Stimulated activated CD4-positive, alpha-beta T cell treated with anti-CD3 and anti-CD28 coated beads, Interleukin-4, amount 100 ng/mL, for 4 hours (primary cell): ENCODE measurements around the gene ADARB2.
"Not testable (repeated sequence)": the region's sequence is repeated elsewhere in the genome, so short reads cannot be mapped to it uniquely, and the experiment has no call there.

ENCODE experiments used
- DNase-seq, 2 experiments: peaks; one replicate each; pipeline ENCODE4 v3.0.0-alpha.2; 2020

ADARB2 gene

GRCh38 chr10:1329622-1330021 lies 407.7 kb downstream of the ADARB2 start:
- no peak for DNase-seq

DNA sequence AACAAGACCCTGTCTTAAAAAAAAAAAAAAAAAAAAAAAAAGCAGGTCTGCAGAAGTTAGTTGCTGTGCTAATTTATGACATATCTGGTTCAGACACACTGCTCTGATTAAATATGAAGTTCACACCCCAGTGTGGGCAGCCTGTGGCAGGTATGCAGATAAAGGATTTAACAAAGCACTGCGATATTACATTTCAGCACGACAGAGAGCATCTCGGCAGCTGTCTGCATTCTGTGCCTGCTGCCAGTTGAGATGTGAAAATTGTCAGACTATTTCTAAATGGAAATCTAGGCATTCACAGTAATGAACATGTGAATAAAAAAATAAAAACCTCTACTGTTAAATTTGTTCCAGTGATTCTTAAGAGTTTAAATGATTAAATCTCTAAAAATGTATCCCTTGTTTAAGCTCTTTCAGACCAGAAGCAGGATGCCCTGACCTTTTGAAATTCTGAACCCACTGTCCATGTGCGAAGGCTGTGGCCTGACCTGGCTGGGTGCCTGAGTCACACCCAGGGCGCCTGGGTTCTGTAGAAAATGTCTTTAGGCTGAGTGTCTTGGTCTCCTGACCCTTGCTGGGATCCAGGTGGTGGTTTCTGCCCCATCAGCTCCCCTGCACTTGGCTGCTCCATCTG lies 408.2 kb downstream of the ADARB2 start:
- no peak for DNase-seq

DNA sequence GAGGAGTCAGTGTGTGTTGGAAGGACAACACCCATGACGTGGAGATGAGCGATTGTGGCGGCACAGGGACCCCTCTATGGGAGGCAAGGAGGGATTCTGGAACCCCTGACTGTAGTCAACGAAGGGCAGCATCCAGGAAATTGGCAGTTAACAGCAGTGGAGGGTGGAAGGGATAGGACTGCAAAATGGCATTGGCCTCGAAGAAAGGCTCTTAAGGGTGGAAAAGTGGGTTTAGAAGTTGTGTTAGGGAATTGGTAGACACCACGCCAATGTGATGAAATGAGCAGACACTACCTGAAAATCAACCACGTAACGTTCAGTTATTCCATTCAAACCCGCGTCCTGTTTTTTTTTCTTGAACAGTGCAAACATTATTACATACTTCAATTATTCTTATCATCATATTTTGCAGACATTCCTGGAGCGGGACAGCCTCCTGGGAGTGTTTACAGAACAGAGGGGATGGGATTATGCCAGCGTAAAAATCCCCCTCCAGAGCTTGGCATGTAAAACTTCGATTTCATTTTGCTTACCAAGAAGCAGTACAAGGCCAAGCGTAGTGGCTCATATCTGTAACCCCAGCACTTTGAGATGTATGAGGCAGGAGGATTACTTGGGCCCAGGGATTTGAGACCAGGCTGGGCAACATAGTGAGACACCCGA lies 409.0 kb downstream of the ADARB2 start:
- no peak for DNase-seq

GRCh38 chr10:1327759-1328158 lies 409.6 kb downstream of the ADARB2 start:
- no peak for DNase-seq

- not testable (repeated sequence) for DNase-seq
Measured at GRCh38 chr10:1326514-1326913, 410.8 kb downstream of the ADARB2 start.

DNA sequence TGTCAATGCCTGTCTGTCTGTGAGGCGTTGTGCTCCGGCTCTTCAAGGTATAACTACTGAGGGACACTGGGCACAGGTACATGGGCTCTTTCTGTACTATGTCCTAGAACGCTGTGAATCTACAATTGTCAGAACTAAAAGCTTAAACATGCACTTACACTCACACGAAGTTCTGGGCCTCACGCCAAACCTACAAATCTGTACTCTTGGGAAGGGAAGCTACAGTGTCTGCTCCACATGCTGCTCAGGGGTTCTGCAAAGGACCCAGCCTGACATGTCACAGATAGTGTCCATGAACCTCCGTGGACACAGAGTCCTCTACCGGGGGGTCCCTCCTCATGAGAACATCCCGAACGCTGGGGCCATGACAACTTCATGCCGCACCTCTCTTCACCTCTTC lies 412.4 kb downstream of the ADARB2 start:
- no peak for DNase-seq

GRCh38 chr10:1323951-1324350 lies 413.4 kb downstream of the ADARB2 start:
- no peak for DNase-seq

GRCh38 chr10:1320739-1321320 lies 416.5 kb downstream of the ADARB2 start:
- no peak for DNase-seq

GRCh38 chr10:1316809-1317143 lies 420.5 kb downstream of the ADARB2 start:
- DNase-seq = no peak

- DNase-seq = no peak
Measured at GRCh38 chr10:1316121-1316808, 421.1 kb downstream of the ADARB2 start.

GRCh38 chr10:1315178-1315577 lies 422.1 kb downstream of the ADARB2 start:
- no peak for DNase-seq

DNA sequence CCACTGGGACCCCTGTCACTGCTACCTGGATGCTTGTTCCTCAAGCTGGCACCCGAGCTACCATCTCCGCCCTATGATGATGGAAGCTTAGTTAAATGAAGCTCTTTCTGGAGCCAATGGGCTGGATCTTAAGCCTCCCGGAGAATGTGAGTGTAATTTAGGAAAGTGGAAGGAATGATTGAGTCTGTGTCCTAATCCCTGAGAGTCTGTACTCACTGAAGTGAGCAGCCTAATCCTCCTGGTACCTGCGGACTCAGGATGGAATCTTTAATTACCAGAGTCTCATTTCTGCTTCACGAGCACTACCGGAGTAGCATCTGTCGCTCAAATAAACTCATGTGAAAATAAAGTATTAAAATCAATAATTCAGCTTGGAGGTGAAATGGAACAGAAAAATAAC lies 425.6 kb downstream of the ADARB2 start:
- no peak for DNase-seq

GRCh38 chr10:1310271-1310789 lies 427.0 kb downstream of the ADARB2 start:
- no peak for DNase-seq

DNA sequence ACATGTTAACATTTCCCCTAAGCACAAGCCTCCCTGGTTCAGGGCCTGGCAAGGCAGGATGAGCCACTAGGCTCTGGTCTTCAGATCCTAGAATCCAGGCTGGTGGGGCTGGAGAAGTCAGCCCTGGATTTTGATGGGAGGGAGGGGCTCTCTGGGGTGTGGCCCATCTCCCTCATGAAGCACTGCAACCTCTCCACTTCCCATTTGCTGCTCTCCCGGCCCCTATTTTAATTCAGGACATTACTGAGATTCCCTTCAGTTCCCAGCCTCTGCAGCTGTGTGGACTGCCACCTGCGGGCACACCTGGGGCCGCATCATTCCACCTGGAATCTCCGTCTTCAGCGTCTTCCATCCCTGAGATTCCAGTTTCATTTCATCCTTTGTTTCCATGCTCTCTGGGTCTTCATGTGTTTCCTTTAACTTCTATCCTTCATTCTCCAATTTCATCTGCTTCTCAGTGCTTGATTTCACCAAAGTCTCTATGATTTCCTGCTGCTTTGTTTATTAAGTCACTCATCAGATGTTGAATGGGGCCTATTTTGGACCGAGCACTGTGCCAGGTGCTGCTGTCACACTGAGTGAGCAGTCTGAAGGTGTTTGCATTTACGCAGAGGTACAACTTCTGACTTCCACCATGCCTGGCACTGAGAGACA lies 427.6 kb downstream of the ADARB2 start:
- no peak for DNase-seq

DNA sequence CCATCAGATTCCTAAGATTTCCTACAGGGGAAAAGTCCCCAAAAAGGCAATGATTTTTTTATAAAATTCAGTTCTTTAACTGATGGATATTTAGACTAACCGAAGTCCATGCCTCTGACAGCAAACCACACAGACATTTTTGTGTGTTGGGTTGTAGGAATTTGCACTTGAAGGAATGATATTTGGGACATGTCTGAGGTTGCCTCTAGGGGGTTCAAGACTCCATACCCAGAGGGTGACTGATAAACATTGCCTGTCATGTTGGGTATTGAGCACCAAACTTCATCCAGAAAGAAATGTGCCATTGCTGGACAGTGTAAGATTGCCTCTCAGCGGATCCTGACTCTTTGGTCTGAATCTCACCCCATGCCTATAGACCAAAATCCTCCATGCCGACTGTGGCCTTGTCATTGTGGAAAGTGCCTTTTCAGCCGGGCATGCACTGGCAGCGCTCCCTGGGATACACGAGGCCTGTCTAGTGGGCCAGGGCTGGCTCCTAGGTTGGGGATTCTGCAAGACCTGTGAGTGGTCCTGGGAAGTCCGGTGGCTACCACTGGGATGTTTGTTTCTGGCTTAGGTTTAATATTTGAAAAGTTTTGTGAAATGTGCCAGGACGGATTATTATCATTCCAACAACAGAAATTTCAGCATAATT lies 428.2 kb downstream of the ADARB2 start:
- no peak for DNase-seq

GRCh38 chr10:1308173-1308961 lies 429.0 kb downstream of the ADARB2 start:
- no peak for DNase-seq

DNA sequence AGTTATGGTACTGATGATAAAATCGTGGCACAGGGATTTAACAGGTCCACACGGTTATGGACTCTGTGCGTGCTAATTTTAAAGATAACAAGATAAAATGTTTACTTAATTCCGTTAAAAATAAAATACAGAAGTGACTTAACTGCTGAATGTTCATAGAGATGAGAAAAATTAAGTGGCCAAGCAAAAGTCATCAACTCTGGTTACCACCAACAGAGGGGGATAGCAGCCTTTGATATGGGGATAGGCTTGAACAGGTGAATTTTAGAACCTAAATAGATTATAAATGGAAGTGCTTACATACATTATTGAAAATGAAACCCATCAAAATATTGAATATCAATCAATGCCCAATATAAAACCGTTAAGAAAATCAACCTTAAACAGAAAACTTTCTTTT lies 436.2 kb downstream of the ADARB2 start:
- DNase-seq = no peak

DNA sequence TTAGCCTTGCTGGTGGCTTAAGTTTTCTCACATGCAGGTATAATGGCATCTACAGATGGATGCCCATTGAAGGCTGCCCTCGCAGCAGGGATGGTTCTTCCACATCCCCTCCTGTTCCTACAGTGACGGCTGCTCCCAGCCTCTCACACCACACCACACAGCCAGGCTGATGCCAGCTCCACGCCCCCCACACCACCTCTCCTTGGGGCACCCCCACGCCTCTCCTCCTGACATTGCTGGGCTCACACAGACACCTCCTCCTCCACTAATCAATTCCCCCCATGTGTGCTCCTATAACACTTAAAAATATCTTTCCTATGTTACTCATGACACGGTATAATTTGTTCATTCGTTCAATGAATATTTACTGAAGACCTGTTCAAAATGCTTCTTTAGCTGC lies 437.1 kb downstream of the ADARB2 start:
- DNase-seq = no peak

- DNase-seq = no peak
Measured at GRCh38 chr10:1299041-1299726, 438.1 kb downstream of the ADARB2 start.

GRCh38 chr10:1297566-1298301 lies 439.6 kb downstream of the ADARB2 start:
- no peak for DNase-seq
